ENCODE results near the gene HMOX2.

HMOX2 gene

GRCh38 chr16:4515611-4516233 is 39.5 kb downstream of the HMOX2 start:
- TF ChIP-seq EP300 (IDR thresholded peaks at IDR 0.05; ENCODE audit: borderline replicate concordance) (no peak), TEAD4 (IDR thresholded peaks at IDR 0.05) (no peak), REST (IDR thresholded peaks at IDR 0.05; ENCODE audit: low read depth) (no peak), USF1 (IDR thresholded peaks at IDR 0.05) (no peak), TAF1 (IDR thresholded peaks at IDR 0.05; ENCODE audit: low read depth) (no peak), RAD21 (IDR thresholded peaks at IDR 0.05; ENCODE audit: low read depth) (no peak), TCF12 (IDR thresholded peaks at IDR 0.05; ENCODE audit: low read depth) (no peak), YY1 (IDR thresholded peaks at IDR 0.05; ENCODE audit: low read depth) (no peak), CREB1 (IDR thresholded peaks at IDR 0.05; ENCODE audit: low read depth) (no peak), EGR1 (IDR thresholded peaks at IDR 0.05) (no peak), CEBPB (IDR thresholded peaks at IDR 0.05) (no peak), NFIC (IDR thresholded peaks at IDR 0.05) (no peak), MAX (IDR thresholded peaks at IDR 0.05) (no peak), ZBTB7A (IDR thresholded peaks at IDR 0.05; ENCODE audit: low read depth) (no peak)

DNA sequence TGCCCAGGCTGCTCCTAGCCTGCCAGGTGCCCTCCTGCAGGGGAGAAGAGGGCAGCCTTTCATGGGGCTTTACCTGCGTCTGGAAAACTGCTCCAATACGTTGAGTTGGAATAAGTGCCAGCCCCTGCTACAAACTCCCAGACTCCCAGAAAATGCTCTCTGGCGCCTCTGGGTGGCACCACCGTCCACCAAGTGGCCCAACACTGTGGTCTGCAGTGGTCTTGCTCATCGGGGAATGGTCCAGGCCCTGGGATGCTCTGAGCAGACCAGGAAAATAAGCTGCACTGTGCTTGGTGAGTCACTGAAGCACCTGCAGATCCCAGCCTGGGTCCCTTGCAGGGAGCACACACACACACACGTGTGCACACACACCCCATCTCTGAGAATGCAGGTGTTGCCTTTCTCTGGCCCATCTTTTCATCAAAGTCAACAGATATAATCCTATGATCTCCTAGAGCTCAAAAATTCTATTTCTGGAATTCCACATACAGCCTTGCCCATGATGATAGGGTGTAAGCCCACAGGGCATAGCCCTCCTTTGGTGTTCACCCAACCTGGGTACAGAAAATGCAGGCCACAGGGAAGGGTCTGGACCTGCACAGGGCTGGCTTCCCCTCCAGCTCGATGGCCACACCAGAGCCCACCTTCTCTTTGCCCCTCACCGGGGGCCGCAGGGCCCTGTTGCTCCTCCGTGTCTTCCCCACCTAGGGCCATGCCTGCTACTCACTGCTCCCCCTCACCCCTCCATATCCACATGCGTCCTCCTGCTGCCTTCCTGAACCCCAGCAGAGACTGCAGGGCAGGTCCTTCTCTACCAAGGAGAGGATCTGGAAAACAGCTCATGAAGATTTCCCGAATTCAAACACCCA is 41.8 kb downstream of the HMOX2 start:
- TF ChIP-seq FOXM1 (IDR thresholded peaks at IDR 0.05; ENCODE audit: borderline replicate concordance, low read depth) (no peak), RAD21 (IDR thresholded peaks at IDR 0.05; ENCODE audit: low read depth) (peak; percentile 79)

DNA sequence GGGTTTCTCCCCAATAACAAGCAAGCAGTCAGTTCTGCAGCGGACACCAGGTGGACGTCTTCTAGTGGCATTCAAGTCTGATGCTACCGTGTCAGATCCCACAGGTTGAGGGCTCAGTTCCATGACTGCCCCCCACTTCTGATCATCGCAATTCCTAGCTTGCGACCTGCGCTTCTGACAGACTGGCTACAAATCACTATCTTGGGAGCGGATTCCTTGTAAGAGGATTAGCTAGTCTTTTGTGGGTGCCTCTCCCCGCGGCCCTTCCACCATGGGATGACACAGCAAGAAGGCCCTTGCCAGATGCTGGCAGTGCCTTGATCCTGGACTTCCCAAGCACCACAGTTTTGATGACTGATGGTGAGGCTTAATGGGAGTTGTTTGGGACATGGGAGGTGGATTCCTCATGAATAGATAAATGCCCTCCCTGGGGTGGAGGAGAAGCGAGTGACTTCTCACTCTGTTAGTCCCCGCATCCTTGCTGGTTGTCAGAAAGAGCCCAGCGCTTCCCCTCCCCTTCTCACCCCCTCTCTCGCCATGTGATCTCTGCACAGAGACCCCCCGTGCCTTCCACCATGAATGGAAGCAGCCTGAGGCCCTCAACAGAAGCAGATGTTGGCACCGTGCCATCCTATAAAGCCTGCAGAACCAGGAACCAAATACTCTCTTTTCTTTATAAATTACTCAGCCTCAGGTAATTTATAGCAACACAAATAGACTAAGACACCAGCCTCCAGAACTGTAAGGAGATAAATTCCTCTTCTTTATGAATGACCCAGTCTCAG is 43.3 kb downstream of the HMOX2 start:
- TF ChIP-seq USF1 (IDR thresholded peaks at IDR 0.05) (no peak), NFIC (IDR thresholded peaks at IDR 0.05) (peak; percentile 51; the same call in 1 of the 2 replicates)

GRCh38 chr16:4520913-4521312 is 44.7 kb downstream of the HMOX2 start:
- TF ChIP-seq CREB1 (IDR thresholded peaks at IDR 0.05; ENCODE audit: low read depth) (no peak), FOXM1 (IDR thresholded peaks at IDR 0.05; ENCODE audit: borderline replicate concordance, low read depth) (no peak), TEAD4 (IDR thresholded peaks at IDR 0.05) (no peak), TAF1 (IDR thresholded peaks at IDR 0.05; ENCODE audit: low read depth) (no peak), USF1 (IDR thresholded peaks at IDR 0.05) (no peak), ZBTB7A (IDR thresholded peaks at IDR 0.05; ENCODE audit: low read depth) (no peak), TCF12 (IDR thresholded peaks at IDR 0.05; ENCODE audit: low read depth) (no peak), EGR1 (IDR thresholded peaks at IDR 0.05) (no peak), REST (IDR thresholded peaks at IDR 0.05; ENCODE audit: low read depth) (no peak), EP300 (IDR thresholded peaks at IDR 0.05; ENCODE audit: borderline replicate concordance) (no peak), RAD21 (IDR thresholded peaks at IDR 0.05; ENCODE audit: low read depth) (no peak), YY1 (IDR thresholded peaks at IDR 0.05; ENCODE audit: low read depth) (no peak), MAX (IDR thresholded peaks at IDR 0.05) (no peak)

DNA sequence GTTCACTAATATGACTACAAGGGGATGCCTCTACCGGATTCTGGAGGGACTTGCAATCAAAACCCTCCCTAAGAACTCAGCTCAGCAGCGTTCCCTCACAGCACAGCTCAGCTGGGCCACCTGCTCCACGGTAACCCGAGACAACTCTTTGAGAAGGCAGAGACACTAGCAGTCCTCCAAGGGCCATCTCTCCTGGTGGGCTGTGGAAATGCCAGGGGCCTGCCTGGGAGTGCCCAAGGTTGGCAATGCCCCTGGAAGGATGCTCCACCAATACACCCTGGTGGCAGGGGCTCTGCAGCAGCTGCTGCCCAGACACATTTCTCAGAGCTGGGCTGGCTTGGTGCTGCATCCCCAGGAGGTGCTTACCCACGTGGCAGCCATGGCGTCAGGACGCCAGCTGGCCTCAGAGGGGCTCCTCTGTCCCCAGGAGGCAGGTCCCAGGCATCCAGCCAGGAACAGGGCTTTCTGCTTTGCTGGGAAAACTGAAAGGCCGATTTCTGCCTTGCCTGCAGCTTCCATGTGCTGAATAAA is 45.9 kb downstream of the HMOX2 start:
- no peak for TF ChIP-seq REST (IDR thresholded peaks at IDR 0.05; ENCODE audit: low read depth)
- no peak for TF ChIP-seq TAF1 (IDR thresholded peaks at IDR 0.05; ENCODE audit: low read depth)
- TF ChIP-seq CEBPB (IDR thresholded peaks at IDR 0.05): no peak
- TF ChIP-seq YY1 (IDR thresholded peaks at IDR 0.05; ENCODE audit: low read depth): no peak
- no peak for TF ChIP-seq EP300 (IDR thresholded peaks at IDR 0.05; ENCODE audit: borderline replicate concordance)
- no peak for TF ChIP-seq CREB1 (IDR thresholded peaks at IDR 0.05; ENCODE audit: low read depth)
- no peak for TF ChIP-seq USF1 (IDR thresholded peaks at IDR 0.05)
- TF ChIP-seq FOXM1 (IDR thresholded peaks at IDR 0.05; ENCODE audit: borderline replicate concordance, low read depth): no peak
- no peak for TF ChIP-seq MAX (IDR thresholded peaks at IDR 0.05)
- TF ChIP-seq TCF12 (IDR thresholded peaks at IDR 0.05; ENCODE audit: low read depth): no peak
- TF ChIP-seq NFIC (IDR thresholded peaks at IDR 0.05): no peak
- TF ChIP-seq ZBTB7A (IDR thresholded peaks at IDR 0.05; ENCODE audit: low read depth): no peak
- TF ChIP-seq TEAD4 (IDR thresholded peaks at IDR 0.05): no peak
- no peak for TF ChIP-seq EGR1 (IDR thresholded peaks at IDR 0.05)
- TF ChIP-seq RAD21 (IDR thresholded peaks at IDR 0.05; ENCODE audit: low read depth): no peak

All from Ishikawa (cell line).